Activated CD8-positive, alpha-beta memory T cell treated with anti-CD3 and anti-CD28 coated beads for 1 hour (primary cell): Measurements from ENCODE around the gene ABCD3.
"Not testable (repeated sequence)": the region's sequence is repeated elsewhere in the genome, so short reads cannot be mapped to it uniquely, and the experiment has no call there.

ENCODE experiments used
- DNase-seq, 2 donors: peaks; one replicate each; pipeline ENCODE4 v3.0.0-alpha.2; 2020; ENCODE audit warnings: low read depth in 1 of 2; ENCODE audit errors: extremely low read depth in 1 of 2

ABCD3 gene

GRCh38 chr1:94413311-94413710 lies 4.9 kb upstream of the ABCD3 start:
- DNase-seq: no peak

GRCh38 chr1:94416901-94417727 lies 1.1 kb upstream of the ABCD3 start:
- DNase-seq: no peak

GRCh38 chr1:94417728-94417977 lies 536 bp upstream of the ABCD3 start:
- DNase-seq: no peak

GRCh38 chr1:94418664-94419655 lies 771 bp downstream of the ABCD3 start:
- no peak for DNase-seq

- DNase-seq: no peak
Observed at GRCh38 chr1:94422115-94422820, 4.1 kb downstream of the ABCD3 start.

GRCh38 chr1:94425821-94426484 lies 7.8 kb downstream of the ABCD3 start:
- DNase-seq: no peak

GRCh38 chr1:94426485-94426870 lies 8.3 kb downstream of the ABCD3 start:
- DNase-seq: not testable (repeated sequence)

GRCh38 chr1:94428441-94428840 lies 10.3 kb downstream of the ABCD3 start:
- no peak for DNase-seq

GRCh38 chr1:94428927-94429528 lies 10.8 kb downstream of the ABCD3 start:
- DNase-seq: not testable (repeated sequence)

- not testable (repeated sequence) for DNase-seq
Observed at GRCh38 chr1:94430066-94430465, 11.9 kb downstream of the ABCD3 start.

- DNase-seq: no peak
Observed at GRCh38 chr1:94433866-94434265, 15.7 kb downstream of the ABCD3 start.

- DNase-seq: no peak
Observed at GRCh38 chr1:94434365-94435045, 16.3 kb downstream of the ABCD3 start.

- DNase-seq: no peak
Observed at GRCh38 chr1:94438692-94439276, 20.6 kb downstream of the ABCD3 start.

GRCh38 chr1:94440088-94440487 lies 21.9 kb downstream of the ABCD3 start:
- no peak for DNase-seq

GRCh38 chr1:94443067-94443466 lies 24.9 kb downstream of the ABCD3 start:
- not testable (repeated sequence) for DNase-seq

GRCh38 chr1:94444819-94445218 lies 26.6 kb downstream of the ABCD3 start:
- DNase-seq: not testable (repeated sequence)

- not testable (repeated sequence) for DNase-seq
Observed at GRCh38 chr1:94445733-94446132, 27.5 kb downstream of the ABCD3 start.

- not testable (repeated sequence) for DNase-seq
Observed at GRCh38 chr1:94446177-94446576, 28.0 kb downstream of the ABCD3 start.

- DNase-seq: not testable (repeated sequence)
Observed at GRCh38 chr1:94448741-94449140, 30.6 kb downstream of the ABCD3 start.
